CD4-positive, alpha-beta T cell treated with Interferon gamma for 1 hour (primary cell): ENCODE data around the gene PLPP6.
"Not testable (repeated sequence)": the region's sequence is repeated elsewhere in the genome, so short reads cannot be mapped to it uniquely, and the experiment has no call there.

Source experiments
- DNase-seq: peaks from one replicate; pipeline ENCODE4 v3.0.0-alpha.2; 2020

Gene PLPP6

GRCh38 chr9:4662108-4662988, at the start of gene PLPP6:
PLPP6 (plus strand) TSS chr9:4662294; CDS start chr9:4662376, 82 bp downstream.
- DNase-seq, result peak; percentile 70

- no peak for DNase-seq
These were observed 47.5 kb upstream of the PLPP6 start for GRCh38 chr9:4614627-4615026.

GRCh38 chr9:4615251-4615650, 46.8 kb upstream of the PLPP6 start:
- no peak for DNase-seq

- no peak for DNase-seq
These were observed 46.3 kb upstream of the PLPP6 start for GRCh38 chr9:4615778-4616177.

- DNase-seq, result no peak
These were observed 44.3 kb upstream of the PLPP6 start for GRCh38 chr9:4617752-4618151.

- no peak for DNase-seq
These were observed 43.4 kb upstream of the PLPP6 start for GRCh38 chr9:4618700-4619099.

- DNase-seq, result no peak
These were observed 41.9 kb upstream of the PLPP6 start for GRCh38 chr9:4620057-4620765.

- DNase-seq, result no peak
These were observed 41.1 kb upstream of the PLPP6 start for GRCh38 chr9:4620881-4621555.

- DNase-seq, result no peak
These were observed 40.1 kb upstream of the PLPP6 start for GRCh38 chr9:4622016-4622415.

GRCh38 chr9:4630836-4631235, 31.3 kb upstream of the PLPP6 start:
- no peak for DNase-seq

- DNase-seq, result no peak
These were observed 23.1 kb upstream of the PLPP6 start for GRCh38 chr9:4638968-4639367.

- no peak for DNase-seq
These were observed 22.7 kb upstream of the PLPP6 start for GRCh38 chr9:4639420-4639819.

GRCh38 chr9:4640027-4640426, 22.1 kb upstream of the PLPP6 start:
- peak; percentile 24 for DNase-seq

- no peak for DNase-seq
These were observed 19.7 kb upstream of the PLPP6 start for GRCh38 chr9:4642351-4642750.

GRCh38 chr9:4654084-4654483, 8.0 kb upstream of the PLPP6 start:
- no peak for DNase-seq

- no peak for DNase-seq
These were observed 7.6 kb upstream of the PLPP6 start for GRCh38 chr9:4654538-4654937.

- not testable (repeated sequence) for DNase-seq
These were observed 5.9 kb upstream of the PLPP6 start for GRCh38 chr9:4656196-4656595.

- DNase-seq, result no peak
These were observed 5.5 kb upstream of the PLPP6 start for GRCh38 chr9:4656621-4657020.

- DNase-seq, result no peak
These were observed 4.5 kb upstream of the PLPP6 start for GRCh38 chr9:4657426-4658159.

- not testable (repeated sequence) for DNase-seq
These were observed 1.4 kb upstream of the PLPP6 start for GRCh38 chr9:4660665-4661064.

- no peak for DNase-seq
These were observed 929 bp upstream of the PLPP6 start for GRCh38 chr9:4661165-4661564.

- no peak for DNase-seq
These were observed 483 bp upstream of the PLPP6 start for GRCh38 chr9:4661611-4662010.
